Measurements from ENCODE around the gene SCAF11. TPM values are rescaled to one million over a fixed set of nuclear protein-coding genes. Genes with fewer than 3 reads are reported as not detected.

The SCAF11 gene
- total RNA-seq, 4 donors from 2014 or later: 124 to 145 (median 137) TPM

GRCh38 chr12:45987340-45987727 lies 3.0 kb downstream of the SCAF11 start:
- Histone ChIP-seq H3K27me3 (no peaks in the 10 kb centered on the region), H3K4me1 (peaks cover 16 to 73% (median 23%) of the 10 kb centered on the region in 3 donors), H3K4me3 (no peak overlapping the region), H3K9me3 (no peaks in the 10 kb centered on the region), H3K36me3 (no peaks in the 10 kb centered on the region), H3K27ac (peak overlapping the region in 3 of 4 donors; percentile 22 to 93 (median 44))
- no peak for ATAC-seq
- no peak for TF ChIP-seq POLR2A (IDR thresholded peaks at IDR 0.05)
- no peak for TF ChIP-seq EP300 (IDR thresholded peaks at IDR 0.05)
- no peak for TF ChIP-seq CTCF (IDR thresholded peaks at IDR 0.05)
- TF ChIP-seq POLR2AphosphoS5 (IDR thresholded peaks at IDR 0.05): no peak
- 59 to 65% methylated on average over 3 of the region's 3 CpGs for WGBS, 2 donors (ENCODE audit: low coverage in 1 of 2)

GRCh38 chr12:45986641-45987339 lies 3.6 kb downstream of the SCAF11 start:
- H3K4me3 ChIP-seq: no peak overlapping the region
- no peaks in the 10 kb centered on the region for H3K9me3 ChIP-seq
- peak overlapping the region in 2 of 4 donors; percentile 23 to 44 for H3K27ac ChIP-seq
- TF ChIP-seq CTCF (IDR thresholded peaks at IDR 0.05): no peak
- no peak for TF ChIP-seq POLR2A (IDR thresholded peaks at IDR 0.05)
- TF ChIP-seq POLR2AphosphoS5 (IDR thresholded peaks at IDR 0.05): no peak
- TF ChIP-seq EP300 (IDR thresholded peaks at IDR 0.05): no peak
- peaks cover 16 to 75% (median 23%) of the 10 kb centered on the region in 3 donors for H3K4me1 ChIP-seq
- WGBS, 2 donors (ENCODE audit: low coverage in 1 of 2): 72% methylated on average over 5 of the region's 5 CpGs; no CpG with 5 or more reads in 1 of the 2 donors
- ATAC-seq: no peak
- H3K36me3 ChIP-seq: no peaks in the 10 kb centered on the region
- H3K27me3 ChIP-seq: no peaks in the 10 kb centered on the region

- Histone ChIP-seq H3K9me3 (no peaks in the 10 kb centered on the region), H3K27me3 (no peaks in the 10 kb centered on the region), H3K4me1 (peaks cover 12 to 99% (median 15%) of the 10 kb centered on the region in 3 donors), H3K4me3 (no peak overlapping the region), H3K27ac (no peak overlapping the region), H3K36me3 (no peaks in the 10 kb centered on the region)
- no peak for ATAC-seq
- no peak for TF ChIP-seq POLR2A (IDR thresholded peaks at IDR 0.05)
- TF ChIP-seq CTCF (IDR thresholded peaks at IDR 0.05): no peak
- TF ChIP-seq POLR2AphosphoS5 (IDR thresholded peaks at IDR 0.05): no peak
- no peak for TF ChIP-seq EP300 (IDR thresholded peaks at IDR 0.05)
- WGBS, 2 donors (ENCODE audit: low coverage in 1 of 2): 78 to 82% methylated on average over 7 of the region's 7 CpGs
Observed at GRCh38 chr12:45981075-45981837, 9.1 kb downstream of the SCAF11 start.

GRCh38 chr12:45980540-45980939 lies 9.8 kb downstream of the SCAF11 start:
- WGBS, 2 donors (ENCODE audit: low coverage in 1 of 2): 57 to 73% methylated on average over 1 of the region's 1 CpG
- ATAC-seq: no peak
- no peak overlapping the region for H3K27ac ChIP-seq
- no peaks in the 10 kb centered on the region for H3K27me3 ChIP-seq
- peaks cover 10 to 98% (median 10%) of the 10 kb centered on the region in 3 donors for H3K4me1 ChIP-seq
- no peaks in the 10 kb centered on the region for H3K36me3 ChIP-seq
- TF ChIP-seq CTCF (IDR thresholded peaks at IDR 0.05): no peak
- no peak for TF ChIP-seq POLR2AphosphoS5 (IDR thresholded peaks at IDR 0.05)
- no peak for TF ChIP-seq EP300 (IDR thresholded peaks at IDR 0.05)
- TF ChIP-seq POLR2A (IDR thresholded peaks at IDR 0.05): no peak
- H3K9me3 ChIP-seq: no peaks in the 10 kb centered on the region
- H3K4me3 ChIP-seq: no peak overlapping the region
